ENCODE data around the gene TFDP2.
A peak's percentile ranks its signal among the peaks of the same experiment; 100 is the strongest.
"Not testable (repeated sequence)": the region's sequence is repeated elsewhere in the genome, so short reads cannot be mapped to it uniquely, and the experiment has no call there.

TFDP2 gene

GRCh38 chr3:142127941-142128658 is 21.2 kb downstream of the TFDP2 start:
- DNase-seq (ENCODE audit: low read depth), result no peak

- DNase-seq (ENCODE audit: low read depth), result no peak
These were observed 25.1 kb downstream of the TFDP2 start for GRCh38 chr3:142124243-142124642.

GRCh38 chr3:142120707-142121106 is 28.6 kb downstream of the TFDP2 start:
- DNase-seq (ENCODE audit: low read depth), result no peak

GRCh38 chr3:142118911-142119310 is 30.4 kb downstream of the TFDP2 start:
- DNase-seq (ENCODE audit: low read depth), result no peak

- DNase-seq (ENCODE audit: low read depth), result peak; percentile 8
These were observed 32.1 kb downstream of the TFDP2 start for GRCh38 chr3:142117056-142117851.

- no peak for DNase-seq (ENCODE audit: low read depth)
These were observed 33.3 kb downstream of the TFDP2 start for GRCh38 chr3:142115867-142116668.

- DNase-seq (ENCODE audit: low read depth), result no peak
These were observed 36.7 kb downstream of the TFDP2 start for GRCh38 chr3:142112601-142113000.

- DNase-seq (ENCODE audit: low read depth), result no peak
These were observed 42.8 kb downstream of the TFDP2 start for GRCh38 chr3:142106548-142106947.

GRCh38 chr3:142105991-142106390 is 43.4 kb downstream of the TFDP2 start:
- DNase-seq (ENCODE audit: low read depth), result no peak

GRCh38 chr3:142104763-142105162 is 44.6 kb downstream of the TFDP2 start:
- no peak for DNase-seq (ENCODE audit: low read depth)

GRCh38 chr3:142098964-142099363 is 50.4 kb downstream of the TFDP2 start:
- no peak for DNase-seq (ENCODE audit: low read depth)

- no peak for DNase-seq (ENCODE audit: low read depth)
These were observed 52.1 kb downstream of the TFDP2 start for GRCh38 chr3:142097099-142097843.

- no peak for DNase-seq (ENCODE audit: low read depth)
These were observed 53.5 kb downstream of the TFDP2 start for GRCh38 chr3:142095841-142096240.

- not testable (repeated sequence) for DNase-seq (ENCODE audit: low read depth)
These were observed 60.4 kb downstream of the TFDP2 start for GRCh38 chr3:142088925-142089324.

GRCh38 chr3:142088522-142088921 is 60.8 kb downstream of the TFDP2 start:
- DNase-seq (ENCODE audit: low read depth), result no peak

GRCh38 chr3:142087676-142088075 is 61.7 kb downstream of the TFDP2 start:
- peak; percentile 20 for DNase-seq (ENCODE audit: low read depth)

GRCh38 chr3:142086581-142087090 is 62.7 kb downstream of the TFDP2 start:
- DNase-seq (ENCODE audit: low read depth), result no peak

- no peak for DNase-seq (ENCODE audit: low read depth)
These were observed 68.2 kb downstream of the TFDP2 start for GRCh38 chr3:142081178-142081577.

GRCh38 chr3:142077859-142078500 is 71.4 kb downstream of the TFDP2 start:
- DNase-seq (ENCODE audit: low read depth), result no peak

- DNase-seq (ENCODE audit: low read depth), result no peak
These were observed 72.0 kb downstream of the TFDP2 start for GRCh38 chr3:142077155-142077858.
